AG04450 (cell line): ENCODE measurements around the gene TMEM144. TPM values are rescaled to one million over a fixed set of nuclear protein-coding genes. Genes with fewer than 3 reads are reported as not detected.
"Not testable (repeated sequence)": the region's sequence is repeated elsewhere in the genome, so short reads cannot be mapped to it uniquely, and the experiment has no call there.

Source experiments
- CTCF ChIA-PET: fragments of 300-600, 350-600 bp; formaldehyde crosslinking; extraction: SDS; loops from one replicate; lab custom pipeline; 2022; ENCODE audit warnings: antibody characterized with exemption, inconsistent platforms; lab: Charles Lee
- POLR2A ChIA-PET: fragments of 350-600 bp; formaldehyde crosslinking; extraction: SDS; loops from one replicate; lab custom pipeline; 2021; ENCODE audit warnings: antibody characterized with exemption, inconsistent platforms; lab: Yijun Ruan, JAX
- DNase-seq: peaks from one replicate; pipeline ENCODE4 v3.0.0-alpha.2; 2011; ENCODE audit warnings: low read depth, low spot score
- H3K27ac ChIP-seq: one replicate; pipeline ENCODE4 v1.5.1; 2012; ENCODE audit warnings: low read depth, low read length, control low read depth
- H3K27me3 ChIP-seq: one replicate; pipeline ENCODE4 v1.6.0; 2012; ENCODE audit warnings: low read length; ENCODE audit not compliant: control insufficient read depth, insufficient read depth
- H3K4me3 ChIP-seq: 2 replicates; pipeline ENCODE4 v1.5.1; 2011; ENCODE audit warnings: mild to moderate bottlenecking, low read depth, low read length, control low read depth
- H3K9me3 ChIP-seq: 2 replicates; pipeline ENCODE4 v1.5.1; 2012; ENCODE audit warnings: low read length; ENCODE audit not compliant: control insufficient read depth, insufficient read depth
- polyA plus RNA-seq: library from polyadenylated mRNA; depleted of rRNA; stranded (reverse); fragments of >200 nt; gene quantifications from 2 replicates; pipeline ENCODE4 v1.2.3, GENCODE V29; 2011
- TF ChIP-seq, protein P1 (sequence below): IDR thresholded peaks from 2 replicates; pipeline ENCODE4 v1.5.1; 2011; ENCODE audit warnings: low read depth, low read length, control low read depth, inconsistent platforms

Gene TMEM144
- polyA plus RNA-seq, 1 experiment, result 0.82 TPM

DNA sequence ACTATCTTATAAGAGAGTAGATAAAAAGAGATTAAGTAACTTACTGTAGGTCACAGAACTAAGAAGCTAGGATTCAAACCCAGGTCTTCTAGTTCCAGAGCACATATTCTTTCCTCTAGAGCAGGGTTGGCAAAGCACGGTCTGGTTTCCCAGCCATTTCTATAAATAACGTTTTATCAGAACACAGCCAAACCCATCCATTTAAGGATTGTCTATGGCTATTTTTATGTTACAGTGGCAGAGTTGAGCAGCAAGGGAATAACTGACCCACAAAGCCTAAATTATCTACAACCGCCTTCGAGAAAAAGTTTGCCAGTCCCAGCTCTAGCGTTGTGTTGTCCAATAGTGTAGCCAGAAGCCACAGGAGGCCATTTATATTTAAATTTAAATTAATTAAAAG lies 7.5 kb downstream of the TMEM144 start:
- CTCF ChIA-PET, result no interaction called here
- TF ChIP-seq, protein P1, sequence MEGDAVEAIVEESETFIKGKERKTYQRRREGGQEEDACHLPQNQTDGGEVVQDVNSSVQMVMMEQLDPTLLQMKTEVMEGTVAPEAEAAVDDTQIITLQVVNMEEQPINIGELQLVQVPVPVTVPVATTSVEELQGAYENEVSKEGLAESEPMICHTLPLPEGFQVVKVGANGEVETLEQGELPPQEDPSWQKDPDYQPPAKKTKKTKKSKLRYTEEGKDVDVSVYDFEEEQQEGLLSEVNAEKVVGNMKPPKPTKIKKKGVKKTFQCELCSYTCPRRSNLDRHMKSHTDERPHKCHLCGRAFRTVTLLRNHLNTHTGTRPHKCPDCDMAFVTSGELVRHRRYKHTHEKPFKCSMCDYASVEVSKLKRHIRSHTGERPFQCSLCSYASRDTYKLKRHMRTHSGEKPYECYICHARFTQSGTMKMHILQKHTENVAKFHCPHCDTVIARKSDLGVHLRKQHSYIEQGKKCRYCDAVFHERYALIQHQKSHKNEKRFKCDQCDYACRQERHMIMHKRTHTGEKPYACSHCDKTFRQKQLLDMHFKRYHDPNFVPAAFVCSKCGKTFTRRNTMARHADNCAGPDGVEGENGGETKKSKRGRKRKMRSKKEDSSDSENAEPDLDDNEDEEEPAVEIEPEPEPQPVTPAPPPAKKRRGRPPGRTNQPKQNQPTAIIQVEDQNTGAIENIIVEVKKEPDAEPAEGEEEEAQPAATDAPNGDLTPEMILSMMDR, result no peak
- Histone ChIP-seq H3K27ac (no peak overlapping the region), H3K4me3 (no peak overlapping the region), H3K27me3 (no peaks in the 10 kb centered on the region), H3K9me3 (no peaks in the 10 kb centered on the region)
- POLR2A ChIA-PET, result no interaction called here
- DNase-seq, result no peak

DNA sequence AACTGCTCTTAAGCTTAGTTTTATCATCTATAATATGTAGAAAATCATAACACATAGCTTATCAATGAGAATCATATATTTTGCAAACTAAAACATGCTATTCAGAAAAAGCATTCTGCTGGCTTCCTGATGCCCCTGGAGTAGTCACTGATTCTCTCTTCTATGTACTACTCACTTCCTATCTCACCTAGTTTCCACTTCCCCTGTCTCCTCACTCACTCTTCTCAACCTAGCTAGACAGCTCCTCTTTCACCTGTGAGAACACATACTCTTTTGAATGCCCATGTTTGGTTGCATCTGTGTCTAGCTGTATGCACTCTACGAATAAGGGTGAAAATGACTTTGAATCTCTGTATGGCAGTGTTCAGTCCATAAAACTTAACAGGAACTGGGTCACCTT lies 9.3 kb downstream of the TMEM144 start:
- no peaks in the 10 kb centered on the region for H3K27me3 ChIP-seq
- CTCF ChIA-PET, result interaction anchor here (0.8 to 1.4 kb wide), 2 partner anchors 36 to 406 kb away, joined by 3 read pairs; no protein-coding TSS in a partner anchor
- H3K4me3 ChIP-seq, result no peak overlapping the region
- no peak overlapping the region for H3K27ac ChIP-seq
- no peaks in the 10 kb centered on the region for H3K9me3 ChIP-seq
- no peak for DNase-seq
- TF ChIP-seq, protein P1, result no peak
- POLR2A ChIA-PET, result no interaction called here

DNA sequence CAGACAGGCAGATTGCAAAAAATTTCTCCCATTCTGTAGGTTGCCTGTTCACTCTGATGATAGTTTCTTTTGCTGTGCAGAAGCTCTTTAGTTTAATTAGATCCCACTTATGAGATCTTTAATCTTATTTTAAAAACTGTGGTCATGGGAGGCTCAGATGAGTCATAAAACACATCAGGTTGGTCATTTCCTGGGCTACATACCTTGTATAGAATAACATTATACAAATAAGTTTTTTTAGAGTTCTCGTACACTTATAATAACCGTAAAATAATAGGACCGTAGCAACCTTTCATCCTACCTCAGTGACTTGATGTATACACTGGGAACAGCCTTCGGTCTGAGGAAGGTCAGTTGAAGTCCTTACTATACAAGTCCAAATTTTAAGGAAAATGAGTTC lies 14.0 kb downstream of the TMEM144 start:
- H3K27ac ChIP-seq, H3K4me3 ChIP-seq, DNase-seq, H3K9me3 ChIP-seq, POLR2A ChIA-PET, CTCF ChIA-PET, H3K27me3 ChIP-seq: not testable (repeated sequence)

DNA sequence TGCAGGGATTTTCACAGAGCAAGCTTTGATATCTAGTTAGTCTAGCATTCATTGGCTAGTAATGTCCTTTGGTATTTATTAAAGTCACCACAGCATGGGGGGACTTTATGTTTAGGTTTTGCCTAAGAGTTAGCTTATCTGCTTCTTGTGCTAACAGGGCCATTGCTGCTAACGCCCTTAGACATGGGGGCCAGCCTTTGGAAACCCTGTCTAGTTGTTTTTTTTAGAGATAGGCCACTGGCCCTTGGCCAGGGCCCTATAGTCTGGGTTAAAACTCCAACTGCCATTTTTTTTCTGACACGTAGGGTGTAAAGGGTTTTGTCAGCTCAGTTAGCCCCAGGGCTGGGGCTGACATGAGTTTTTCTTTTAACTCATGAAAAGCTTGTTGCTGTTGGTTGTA lies 14.7 kb downstream of the TMEM144 start:
- H3K27ac ChIP-seq, POLR2A ChIA-PET, H3K27me3 ChIP-seq, DNase-seq, H3K9me3 ChIP-seq, H3K4me3 ChIP-seq: not testable (repeated sequence)
- CTCF ChIA-PET, result interaction anchor here (0.6 kb wide), 1 partner anchor 33 kb away, joined by 3 read pairs; no protein-coding TSS in a partner anchor

DNA sequence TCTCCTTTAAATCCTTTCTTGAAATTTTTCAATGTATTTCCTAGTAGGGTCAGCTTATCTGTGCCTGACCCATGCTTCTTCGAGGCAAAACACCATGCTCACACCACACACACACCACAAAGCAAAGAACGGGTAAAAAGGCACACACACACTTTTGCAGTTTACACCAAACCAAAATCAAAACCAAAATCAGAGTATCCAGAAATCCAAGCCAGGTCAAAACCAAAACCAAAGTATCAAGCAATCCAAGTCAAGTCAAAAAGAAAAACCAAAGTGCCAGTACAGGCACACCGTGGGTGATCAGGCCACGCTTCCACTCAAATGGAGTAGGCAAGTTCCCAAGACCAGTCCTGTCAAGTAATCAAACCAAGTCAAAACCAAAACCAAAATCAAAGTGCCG lies 17.6 kb downstream of the TMEM144 start:
- H3K9me3 ChIP-seq, POLR2A ChIA-PET, H3K27me3 ChIP-seq, H3K27ac ChIP-seq, DNase-seq, CTCF ChIA-PET, H3K4me3 ChIP-seq: not testable (repeated sequence)

DNA sequence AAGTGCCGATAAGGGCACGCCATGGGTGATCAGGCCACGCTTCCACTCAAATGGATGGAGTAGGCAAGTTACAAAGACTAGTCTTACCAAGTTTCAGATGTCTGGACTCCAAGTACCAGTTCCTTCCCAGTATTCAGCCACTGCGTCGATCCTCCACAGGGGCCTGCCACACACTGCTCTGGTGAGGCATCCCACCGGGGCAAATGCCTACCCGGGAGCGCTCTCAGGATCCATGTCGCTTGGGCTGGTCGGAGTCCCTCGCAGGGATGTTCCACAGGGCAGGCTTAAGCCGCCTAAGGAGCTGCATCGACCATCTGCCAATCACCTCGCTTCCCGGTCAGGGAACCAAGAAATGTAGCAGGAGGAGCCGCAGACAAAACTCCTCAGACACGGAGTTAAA lies 18.1 kb downstream of the TMEM144 start:
- CTCF ChIA-PET, H3K27ac ChIP-seq, H3K27me3 ChIP-seq, H3K4me3 ChIP-seq, DNase-seq, POLR2A ChIA-PET, H3K9me3 ChIP-seq: not testable (repeated sequence)

DNA sequence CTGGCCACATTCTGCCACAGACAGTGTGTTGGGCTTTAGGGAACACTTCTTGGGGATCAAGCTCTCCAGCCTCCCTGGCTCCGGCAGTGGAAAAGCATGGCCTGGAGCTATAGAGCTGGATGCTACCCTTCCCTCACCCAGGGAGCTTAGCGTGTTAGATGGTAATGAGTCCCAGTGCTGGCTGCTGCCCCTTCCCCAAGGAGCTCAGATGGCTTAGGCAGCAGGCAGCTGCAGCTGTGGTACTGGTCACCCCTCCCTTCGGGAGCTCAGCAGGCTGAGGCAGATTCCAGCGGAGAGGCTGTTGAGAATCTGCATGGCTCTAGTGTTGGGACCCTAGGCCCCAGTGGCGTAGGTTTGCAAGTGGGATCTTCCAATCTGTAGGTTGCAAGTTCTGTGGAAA lies 19.5 kb downstream of the TMEM144 start:
- DNase-seq, result no peak
- ChIA-PET POLR2A (no interaction called here), CTCF (no interaction called here)
- H3K4me3 ChIP-seq, result no peak overlapping the region
- H3K27me3 ChIP-seq, result no peaks in the 10 kb centered on the region
- no peaks in the 10 kb centered on the region; the same call in 1 of the 2 replicates for H3K9me3 ChIP-seq
- H3K27ac ChIP-seq, result no peak overlapping the region
- TF ChIP-seq, protein P1, result no peak
